ENCODE measurements around the gene CADM1. TPM values are rescaled to one million over a fixed set of nuclear protein-coding genes. Genes with fewer than 3 reads are reported as not detected.

The CADM1 gene
- total and polyA plus RNA-seq, 2 donors (not counting 3 experiments of a cell fraction or from before 2014, with no cell fraction given) = 0.52 to 2.6 TPM

- no peaks in the 10 kb centered on the region for H3K79me2 ChIP-seq (ENCODE audit: control insufficient read depth, insufficient read depth, low read length)
- intact Hi-C loops (cut with micrococcal nuclease) (no loop called here), dilution Hi-C loops (cut with MboI; ENCODE audit: extremely low pct_ligation_motif_present, low sequenced_read_pairs) (no loop called here)
- no peaks in the 10 kb centered on the region for H4K20me1 ChIP-seq (replicated peaks; ENCODE audit: control insufficient read depth, extremely low read depth, insufficient read depth, low read length)
- no peaks in the 10 kb centered on the region for H3K4me1 ChIP-seq (ENCODE audit: control insufficient read depth, extremely low read depth, insufficient read depth, low read length)
- H3K27ac ChIP-seq (ENCODE audit: insufficient read depth, low read depth, low read length) = no peak overlapping the region
- no peaks in the 10 kb centered on the region for H3K27me3 ChIP-seq (ENCODE audit: control insufficient read depth in 2 of 2, insufficient read depth in 2 of 2, low read length in 2 of 2)
- no peaks in the 10 kb centered on the region for H3K36me3 ChIP-seq (ENCODE audit: control insufficient read depth in 2 of 2, extremely low read depth in 1 of 2, insufficient read depth in 2 of 2, low read length in 2 of 2)
- DNase-seq (ENCODE audit: low read depth, low spot score) = no peak
- CTCF ChIA-PET = no interaction called here
- TF ChIP-seq JUN (IDR thresholded peaks at IDR 0.05; ENCODE audit: borderline replicate concordance, insufficient read depth, insufficient read length, low read depth) = no peak
- no peak for TF ChIP-seq MAX (IDR thresholded peaks at IDR 0.05; ENCODE audit: insufficient read depth, insufficient read length)
- TF ChIP-seq POLR2AphosphoS5 (IDR thresholded peaks at IDR 0.05; ENCODE audit: insufficient read depth, low read depth, low read length) = no peak
- no peak for TF ChIP-seq MYC (IDR thresholded peaks at IDR 0.05; ENCODE audit: low read depth, low read length)
- TF ChIP-seq EZH2 (IDR thresholded peaks at IDR 0.05; ENCODE audit: borderline replicate concordance, low read depth, low read length, severe bottlenecking) = no peak
- no peak for TF ChIP-seq GATA2 (IDR thresholded peaks at IDR 0.05; ENCODE audit: insufficient read depth, insufficient read length, low read depth, low read length)
- no peak for TF ChIP-seq CTCF (IDR thresholded peaks at IDR 0.05; ENCODE audit: extremely low read depth in 1 of 2, insufficient read depth in 1 of 2, low read depth in 1 of 2, low read length in 2 of 2)
- no peak for TF ChIP-seq FOS (IDR thresholded peaks at IDR 0.05; ENCODE audit: borderline replicate concordance, insufficient read depth, low read length)
- TF ChIP-seq POLR2A (IDR thresholded peaks at IDR 0.05; ENCODE audit: low read depth, low read length) = no peak
- H2AFZ ChIP-seq (ENCODE audit: low read depth, low read length) = no peak overlapping the region
- FAIRE-seq = no peak
- H3K9me3 ChIP-seq (replicated peaks; ENCODE audit: control insufficient read depth, insufficient read depth, low read length) = no peaks in the 10 kb centered on the region
- H3K9me1 ChIP-seq (replicated peaks; ENCODE audit: control insufficient read depth, extremely low read depth, insufficient read depth, low read length) = no peaks in the 10 kb centered on the region
- H3K4me2 ChIP-seq (ENCODE audit: insufficient read depth, low read length) = no peak overlapping the region
- no peak overlapping the region for H3K9ac ChIP-seq (replicated peaks; ENCODE audit: extremely low read depth, insufficient read depth, low read length)
- POLR2A ChIA-PET = no interaction called here
- no TSS peak for BruUV-seq (replicated peaks)
- H3K4me3 ChIP-seq (replicated peaks in 1 of 3; ENCODE audit: insufficient read depth in 1 of 3, low read depth in 1 of 3, low read length in 3 of 3) = no peak overlapping the region
Observed at GRCh38 chr11:115247361-115247760, 256.9 kb downstream of the CADM1 start.
